ENCODE measurements around the gene KCNQ5.

KCNQ5 gene

GRCh38 chr6:73047801-73048200 is 425.9 kb downstream of the KCNQ5 start:
- Histone ChIP-seq H3K27me3 (no peaks in the 10 kb centered on the region), H3K9me3 (no peaks in the 10 kb centered on the region), H3K4me3 (no peak overlapping the region), H3K4me1 (peaks cover 0 to 34% (median 4%) of the 10 kb centered on the region in 4 donors), H3K27ac (no peak overlapping the region), H3K36me3 (no peaks in the 10 kb centered on the region)
- TF ChIP-seq CTCF (IDR thresholded peaks at IDR 0.05), result no peak
- intact Hi-C loops (cut with DNase I; ENCODE audit: low total_unique reads), result no loop called here
- DNase-seq, result no peak

- Histone ChIP-seq H3K27me3 (no peaks in the 10 kb centered on the region), H3K9me3 (no peaks in the 10 kb centered on the region), H3K4me1 (peaks cover 0 to 12% (median 2%) of the 10 kb centered on the region in 4 donors), H3K36me3 (no peaks in the 10 kb centered on the region), H3K4me3 (no peak overlapping the region), H3K27ac (no peak overlapping the region)
- no peak for TF ChIP-seq CTCF (IDR thresholded peaks at IDR 0.05)
- intact Hi-C loops (cut with DNase I; ENCODE audit: low total_unique reads), result no loop called here
- no peak for DNase-seq
These were observed 428.2 kb downstream of the KCNQ5 start for GRCh38 chr6:73049971-73050594.

- H3K36me3 ChIP-seq, result no peaks in the 10 kb centered on the region
- intact Hi-C loops (cut with DNase I; ENCODE audit: low total_unique reads), result no loop called here
- TF ChIP-seq CTCF (IDR thresholded peaks at IDR 0.05), result no peak
- no peak overlapping the region for H3K27ac ChIP-seq
- no peak for DNase-seq
- peaks cover 0 to 6% (median 2%) of the 10 kb centered on the region in 4 donors for H3K4me1 ChIP-seq
- H3K4me3 ChIP-seq, result no peak overlapping the region
- H3K27me3 ChIP-seq, result no peaks in the 10 kb centered on the region
- no peaks in the 10 kb centered on the region for H3K9me3 ChIP-seq
These were observed 428.8 kb downstream of the KCNQ5 start for GRCh38 chr6:73050706-73051105.

- DNase-seq, result no peak
- no peak overlapping the region for H3K27ac ChIP-seq
- no peaks in the 10 kb centered on the region for H3K36me3 ChIP-seq
- intact Hi-C loops (cut with DNase I; ENCODE audit: low total_unique reads), result no loop called here
- no peaks in the 10 kb centered on the region for H3K27me3 ChIP-seq
- no peak overlapping the region for H3K4me3 ChIP-seq
- H3K4me1 ChIP-seq, result peaks cover 0 to 1% (median 0%) of the 10 kb centered on the region in 4 donors
- no peak for TF ChIP-seq CTCF (IDR thresholded peaks at IDR 0.05)
- H3K9me3 ChIP-seq, result no peaks in the 10 kb centered on the region
These were observed 429.3 kb downstream of the KCNQ5 start for GRCh38 chr6:73051147-73051546.

GRCh38 chr6:73054958-73055357 is 433.1 kb downstream of the KCNQ5 start:
- Histone ChIP-seq H3K9me3 (no peaks in the 10 kb centered on the region), H3K36me3 (no peaks in the 10 kb centered on the region), H3K27ac (no peak overlapping the region), H3K27me3 (no peaks in the 10 kb centered on the region), H3K4me3 (no peak overlapping the region), H3K4me1 (no peaks in the 10 kb centered on the region)
- TF ChIP-seq CTCF (IDR thresholded peaks at IDR 0.05), result no peak
- no peak for DNase-seq
- intact Hi-C loops (cut with DNase I; ENCODE audit: low total_unique reads), result no loop called here

- TF ChIP-seq CTCF (IDR thresholded peaks at IDR 0.05), result no peak
- Histone ChIP-seq H3K27ac (no peak overlapping the region), H3K4me3 (no peak overlapping the region), H3K4me1 (peaks cover 0 to 4% (median 0%) of the 10 kb centered on the region in 4 donors), H3K9me3 (no peaks in the 10 kb centered on the region), H3K27me3 (no peaks in the 10 kb centered on the region), H3K36me3 (no peaks in the 10 kb centered on the region)
- intact Hi-C loops (cut with DNase I; ENCODE audit: low total_unique reads), result no loop called here
- DNase-seq, result no peak
These were observed 436.9 kb downstream of the KCNQ5 start for GRCh38 chr6:73058736-73059135.
